OCI-LY1 (cell line): ENCODE measurements around the gene CBLC.

ENCODE experiments used
- H2AFZ ChIP-seq: fragments of 200-600 bp; sonication (generic), shearing (Covaris generic); 2 replicates; pipeline ENCODE4 v1.6.0; 2014; ENCODE audit warnings: antibody characterized with exemption, mild to moderate bottlenecking, low read length
- H3F3A ChIP-seq: fragments of 200-600 bp; sonication (generic), shearing (Covaris generic); 2 replicates; pipeline ENCODE4 v1.6.0; 2014; ENCODE audit warnings: mild to moderate bottlenecking, antibody characterized with exemption, low read length, moderate library complexity; ENCODE audit not compliant: insufficient read depth
- H3K27ac ChIP-seq: fragments of 200-600 bp; sonication (generic); 2 replicates; pipeline ENCODE4 v1.5.1; 2014; ENCODE audit warnings: low read length, mixed run types, mild to moderate bottlenecking, low read depth; ENCODE audit not compliant: poor library complexity, severe bottlenecking
- H3K27me3 ChIP-seq: fragments of 200-600 bp; sonication (generic); 2 replicates; pipeline ENCODE4 v1.6.0; 2014; ENCODE audit warnings: antibody characterized with exemption, mild to moderate bottlenecking, low read length, moderate library complexity; ENCODE audit not compliant: insufficient read depth
- H3K36me3 ChIP-seq: fragments of 200-600 bp; sonication (generic); 2 replicates; pipeline ENCODE4 v1.6.1; 2014; ENCODE audit warnings: mild to moderate bottlenecking, antibody characterized with exemption, low read length, moderate library complexity, mixed read lengths; ENCODE audit not compliant: insufficient read depth
- H3K4me1 ChIP-seq: fragments of 200-600 bp; sonication (generic); 2 replicates; pipeline ENCODE4 v1.5.1; 2014; ENCODE audit warnings: mild to moderate bottlenecking, low read length, moderate library complexity; ENCODE audit not compliant: insufficient read depth, severe bottlenecking
- H3K4me2 ChIP-seq: fragments of 200-600 bp; sonication (generic), shearing (Covaris generic); 2 replicates; pipeline ENCODE4 v1.6.1; 2014; ENCODE audit warnings: low read length
- H3K4me3 ChIP-seq: fragments of 200-600 bp; sonication (generic); 2 replicates; pipeline ENCODE4 v1.5.1; 2014; ENCODE audit warnings: low read length, low read depth, mild to moderate bottlenecking, mixed read lengths; ENCODE audit not compliant: poor library complexity, severe bottlenecking
- H3K79me2 ChIP-seq: fragments of 200-600 bp; shearing (Covaris generic); 2 replicates; pipeline ENCODE4 v1.6.1; 2016; ENCODE audit warnings: mixed run types, low read length, mixed read lengths; ENCODE audit not compliant: insufficient read depth
- H3K9ac ChIP-seq: fragments of 200-600 bp; sonication (generic), shearing (Covaris generic); 2 replicates; pipeline ENCODE4 v1.6.1; 2014; ENCODE audit warnings: mild to moderate bottlenecking, low read length, mixed read lengths
- H3K9me2 ChIP-seq: fragments of 200-600 bp; sonication (generic), shearing (Covaris generic); 2 replicates; pipeline ENCODE4 v1.6.1; 2014; ENCODE audit warnings: low read depth, mild to moderate bottlenecking, low read length, mixed read lengths
- H3K9me3 ChIP-seq: fragments of 200-600 bp; shearing (Covaris generic); 2 replicates; pipeline ENCODE4 v1.6.1; 2014; ENCODE audit warnings: low read length, mixed read lengths
- H4K20me1 ChIP-seq: fragments of 200-600 bp; sonication (generic), shearing (Covaris generic); 2 replicates; pipeline ENCODE4 v1.6.0; 2016; ENCODE audit warnings: mild to moderate bottlenecking, low read length; ENCODE audit not compliant: insufficient read depth
- CTCF ChIP-seq: fragments of 200-600 bp; sonication (generic), shearing (Covaris generic); IDR thresholded peaks from 2 replicates; pipeline ENCODE4 v1.5.1; 2017; ENCODE audit warnings: mild to moderate bottlenecking, antibody characterized with exemption, low read length, moderate library complexity, mixed read lengths
- EZH2 ChIP-seq: fragments of 200-600 bp; sonication (generic), shearing (Covaris generic); IDR thresholded peaks from 2 replicates; pipeline ENCODE4 v1.8.0; 2017; ENCODE audit warnings: borderline replicate concordance, mixed run types, mild to moderate bottlenecking, antibody characterized with exemption, low read length, moderate library complexity, mixed read lengths

The CBLC gene

DNA sequence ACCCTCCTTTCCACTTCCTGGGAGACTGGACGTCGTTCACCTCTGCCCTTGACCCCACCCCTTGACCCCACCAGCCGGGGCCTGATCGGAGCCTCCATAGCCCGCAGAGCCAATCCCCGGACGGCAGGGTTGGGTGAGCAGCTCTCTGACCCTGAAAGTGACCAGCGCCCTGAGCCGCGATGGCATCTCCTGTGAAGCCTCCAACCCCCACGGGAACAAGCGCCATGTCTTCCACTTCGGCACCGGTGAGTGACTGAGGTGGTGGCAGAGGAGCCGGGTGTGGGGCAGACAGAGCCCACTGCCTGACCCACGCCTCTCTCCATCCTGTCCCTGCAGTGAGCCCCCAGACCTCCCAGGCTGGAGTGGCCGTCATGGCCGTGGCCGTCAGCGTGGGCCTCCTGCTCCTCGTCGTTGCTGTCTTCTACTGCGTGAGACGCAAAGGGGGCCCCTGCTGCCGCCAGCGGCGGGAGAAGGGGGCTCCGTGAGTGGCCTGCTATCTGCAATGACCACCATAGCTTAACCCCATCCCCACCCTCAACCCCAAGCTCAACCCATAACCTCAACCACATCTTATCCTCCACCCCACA is 41.6 kb downstream of the CBLC start:
- Histone ChIP-seq H3K9me3 (no peaks in the 10 kb centered on the region), H3K79me2 (no peaks in the 10 kb centered on the region), H3K4me1 (no peaks in the 10 kb centered on the region), H2AFZ (no peak overlapping the region), H3K36me3 (no peaks in the 10 kb centered on the region), H3K9me2 (no peaks in the 10 kb centered on the region), H3K27me3 (peaks cover 4% of the 10 kb centered on the region; the same call in 1 of the 2 replicates), H3K27ac (no peak overlapping the region), H3K9ac (no peak overlapping the region), H3K4me2 (no peak overlapping the region), H3K4me3 (no peak overlapping the region), H4K20me1 (no peaks in the 10 kb centered on the region), H3F3A (no peaks in the 10 kb centered on the region)
- TF ChIP-seq EZH2 = no peak
- no peak for TF ChIP-seq CTCF

GRCh38 chr19:44820648-44821609 is 43.2 kb downstream of the CBLC start:
- no peaks in the 10 kb centered on the region for H3K79me2 ChIP-seq
- no peak overlapping the region for H3K9ac ChIP-seq
- no peaks in the 10 kb centered on the region for H3K4me1 ChIP-seq
- no peaks in the 10 kb centered on the region for H3K9me3 ChIP-seq
- H3K27ac ChIP-seq = no peak overlapping the region
- H3F3A ChIP-seq = no peaks in the 10 kb centered on the region
- no peak overlapping the region for H3K4me3 ChIP-seq
- no peak overlapping the region for H3K4me2 ChIP-seq
- H3K36me3 ChIP-seq = no peaks in the 10 kb centered on the region
- peaks cover 8% of the 10 kb centered on the region for H3K27me3 ChIP-seq
- no peaks in the 10 kb centered on the region for H4K20me1 ChIP-seq
- H2AFZ ChIP-seq = no peak overlapping the region
- TF ChIP-seq CTCF (no peak), EZH2 (no peak)
- no peaks in the 10 kb centered on the region for H3K9me2 ChIP-seq

GRCh38 chr19:44822177-44822576 is 44.5 kb downstream of the CBLC start:
- TF ChIP-seq EZH2 = no peak
- TF ChIP-seq CTCF = no peak
- H3K4me1 ChIP-seq = no peaks in the 10 kb centered on the region
- H3K9me3 ChIP-seq = no peaks in the 10 kb centered on the region
- no peaks in the 10 kb centered on the region for H3K9me2 ChIP-seq
- no peaks in the 10 kb centered on the region for H3K79me2 ChIP-seq
- H3K4me3 ChIP-seq = no peak overlapping the region
- peaks cover 8% of the 10 kb centered on the region for H3K27me3 ChIP-seq
- H3K9ac ChIP-seq = no peak overlapping the region
- H3K27ac ChIP-seq = no peak overlapping the region
- no peaks in the 10 kb centered on the region for H3F3A ChIP-seq
- H2AFZ ChIP-seq = no peak overlapping the region
- H3K4me2 ChIP-seq = no peak overlapping the region
- H3K36me3 ChIP-seq = no peaks in the 10 kb centered on the region
- H4K20me1 ChIP-seq = no peaks in the 10 kb centered on the region
